Naive thymus-derived CD4-positive, alpha-beta T cell (primary cell): ENCODE results near the gene BOD1. TPM values are rescaled to one million over a fixed set of nuclear protein-coding genes. Genes with fewer than 3 reads are reported as not detected.

Experiments used
- ATAC-seq: fragments of 150-1000 bp; cut with Tn5 transposase; 2 replicates; pipeline ENCODE4 v1.10.0; 2021; ENCODE audit warnings: mild to moderate bottlenecking, moderate library complexity
- CTCF ChIA-PET: fragments of 350-600 bp; sonication (Branson Sonifier 250); formaldehyde crosslinking; loops from one replicate; lab custom pipeline; 2021; ENCODE audit warnings: antibody characterized with exemption; lab: Charles Lee
- POLR2A ChIA-PET: fragments of 350-600 bp; sonication (Branson Sonifier 250); formaldehyde crosslinking; loops from one replicate; lab custom pipeline; 2021; ENCODE audit warnings: antibody characterized with exemption, inconsistent platforms; lab: Charles Lee
- DNase-seq, 9 donors: peaks; one replicate each; pipeline versions ENCODE4 v3.0.0 to v3.0.0-alpha.2; 2020 to 2022; ENCODE audit warnings: mixed read lengths in 1 of 9
- H3K27ac ChIP-seq: one replicate; pipeline ENCODE4 v1.7.0; 2013; ENCODE audit warnings: mild to moderate bottlenecking, low read depth, low read length, moderate library complexity
- H3K27me3 ChIP-seq, 2 donors: one replicate each; pipeline ENCODE4 v1.7.0; 2013; ENCODE audit warnings: low read length in 2 of 2, mild to moderate bottlenecking in 2 of 2, moderate library complexity in 2 of 2; ENCODE audit not compliant: control insufficient read depth in 2 of 2, insufficient read depth in 2 of 2
- H3K36me3 ChIP-seq, 3 experiments: 1 replicate in 2 of 3; 2 replicates in 1 of 3; pipeline ENCODE4 v1.7.0; 2013; ENCODE audit warnings: low read length in 3 of 3, mild to moderate bottlenecking in 3 of 3, moderate library complexity in 1 of 3; ENCODE audit not compliant: insufficient read depth in 3 of 3, control insufficient read depth in 2 of 3
- H3K4me1 ChIP-seq, 2 donors: one replicate each; pipeline ENCODE4 v1.7.0; 2013; ENCODE audit warnings: low read length in 2 of 2, mild to moderate bottlenecking in 2 of 2, moderate library complexity in 1 of 2; ENCODE audit not compliant: control insufficient read depth in 2 of 2, insufficient read depth in 2 of 2
- H3K4me3 ChIP-seq: 2 replicates; pipeline ENCODE4 v1.7.0; 2013; ENCODE audit warnings: mild to moderate bottlenecking, low read length
- H3K9me3 ChIP-seq, 3 experiments: 1 replicate in 2 of 3; 2 replicates in 1 of 3; pipeline ENCODE4 v1.7.0; 2013; ENCODE audit warnings: low read length in 3 of 3; ENCODE audit not compliant: control insufficient read depth in 2 of 3
- H3K27ac Mint-ChIP-seq, 9 donors: one replicate each; pipeline ENCODE4 v1.8.0; 2020 to 2022; ENCODE audit warnings: mixed read lengths in 9 of 9, mild to moderate bottlenecking in 8 of 9, moderate library complexity in 5 of 9, inconsistent platforms in 2 of 9
- H3K27me3 Mint-ChIP-seq, 5 donors: one replicate each; pipeline ENCODE4 v1.8.0; 2021 to 2022; ENCODE audit warnings: mixed read lengths in 5 of 5, mild to moderate bottlenecking in 1 of 5
- H3K36me3 Mint-ChIP-seq, 5 donors: one replicate each; pipeline ENCODE4 v1.8.0; 2020 to 2022; ENCODE audit warnings: mixed read lengths in 5 of 5, mild to moderate bottlenecking in 3 of 5, inconsistent platforms in 1 of 5
- H3K4me1 Mint-ChIP-seq, 7 donors: one replicate each; pipeline ENCODE4 v1.8.0; 2020 to 2022; ENCODE audit warnings: mixed read lengths in 7 of 7, mild to moderate bottlenecking in 3 of 7, inconsistent platforms in 1 of 7
- H3K4me3 Mint-ChIP-seq, 10 donors: one replicate each; pipeline ENCODE4 v1.8.0; 2020 to 2022; ENCODE audit warnings: mild to moderate bottlenecking in 10 of 10, mixed read lengths in 10 of 10, moderate library complexity in 6 of 10, inconsistent platforms in 2 of 10
- H3K9me3 Mint-ChIP-seq, 11 donors: one replicate each; pipeline ENCODE4 v1.8.0; 2020 to 2022; ENCODE audit warnings: mixed read lengths in 11 of 11, mild to moderate bottlenecking in 4 of 11, inconsistent platforms in 1 of 11, moderate library complexity in 1 of 11
- intact Hi-C, 2 donors: fragments of 100-400 bp; cut with micrococcal nuclease; formaldehyde crosslinking; loops; one replicate each; pipeline ENCODE4 v1.15.1; 2023
- polyA plus RNA-seq, 2 donors: library from polyadenylated mRNA; unstranded; fragments of 300-500 nt; fragmentation: Illumina TruSeq; gene quantifications; one replicate each; pipeline ENCODE4 v1.2.3, GENCODE V29; 2021
- total RNA-seq, 6 experiments: library from RNA in 5 of 6; stranded (reverse) in 5 of 6; gene quantifications; 1 replicate in 5 of 6; 2 replicates in 1 of 6; pipeline ENCODE4 v1.2.3 and lab custom pipeline; 2021 to 2026

The BOD1 gene
- total and polyA plus RNA-seq, 7 experiments from 2014 or later = 18.1 to 50.2 (median 27.3) TPM

- Histone ChIP-seq H3K9me3 (no peaks in the 10 kb centered on the region), H3K27me3 (peaks cover 0 to 6% of the 10 kb centered on the region in 2 donors), H3K27ac (no peak overlapping the region), H3K4me1 (no peaks in the 10 kb centered on the region), H3K4me3 (no peak overlapping the region), H3K36me3 (no peaks in the 10 kb centered on the region)
- POLR2A ChIA-PET = no interaction called here
- CTCF ChIA-PET = no interaction called here
- intact Hi-C loops = no loop called here
- H3K27ac Mint-ChIP-seq = no peak overlapping the region
- peaks cover 0 to 18% (median 4%) of the 10 kb centered on the region in 11 donors for H3K9me3 Mint-ChIP-seq
- H3K36me3 Mint-ChIP-seq = peaks cover 0 to 9% (median 0%) of the 10 kb centered on the region in 5 donors
- ATAC-seq = no peak
- peaks cover 2 to 10% (median 6%) of the 10 kb centered on the region in 7 donors for H3K4me1 Mint-ChIP-seq
- no peak overlapping the region for H3K4me3 Mint-ChIP-seq
- DNase-seq = no peak
- H3K27me3 Mint-ChIP-seq = peaks cover 16 to 32% (median 29%) of the 10 kb centered on the region in 5 donors
Measured at GRCh38 chr5:173568703-173569102, 47.7 kb downstream of the BOD1 start.

- POLR2A ChIA-PET = no interaction called here
- H3K27me3 Mint-ChIP-seq = peaks cover 15 to 33% (median 28%) of the 10 kb centered on the region in 5 donors
Measured at GRCh38 chr5:173568128-173568527, 48.3 kb downstream of the BOD1 start.

DNA sequence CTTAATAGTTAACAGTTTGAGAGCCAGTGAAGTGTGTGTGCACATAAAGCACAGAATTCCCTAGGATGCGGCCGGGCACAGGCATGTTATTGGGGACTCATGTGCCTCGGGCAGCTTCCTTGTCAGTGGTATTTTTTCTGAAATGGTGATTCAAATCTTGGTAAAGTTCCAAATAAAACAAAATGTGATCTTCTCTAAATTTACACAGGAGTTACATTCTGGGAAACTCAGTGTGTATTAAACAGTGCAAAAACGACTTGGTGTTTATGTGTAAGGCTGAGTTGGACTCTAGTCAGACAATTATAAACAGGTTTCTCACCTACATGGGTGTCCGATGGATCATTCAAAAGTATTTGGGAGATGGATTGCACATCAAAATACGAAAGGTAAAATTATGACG, 48.9 kb downstream of the BOD1 start:
- CTCF ChIA-PET = no interaction called here
- intact Hi-C loops = no loop called here
- peaks cover 0 to 25% (median 4%) of the 10 kb centered on the region in 11 donors for H3K9me3 Mint-ChIP-seq
- H3K4me3 Mint-ChIP-seq = no peak overlapping the region
- Histone ChIP-seq H3K9me3 (no peaks in the 10 kb centered on the region), H3K27me3 (peaks cover 0 to under 1% of the 10 kb centered on the region in 2 donors), H3K4me1 (no peaks in the 10 kb centered on the region), H3K4me3 (no peak overlapping the region), H3K27ac (no peak overlapping the region), H3K36me3 (no peaks in the 10 kb centered on the region)
- no peak overlapping the region for H3K27ac Mint-ChIP-seq
- ATAC-seq = no peak
- POLR2A ChIA-PET = no interaction called here
- H3K4me1 Mint-ChIP-seq = peaks cover 0 to 3% (median 2%) of the 10 kb centered on the region in 7 donors
- H3K27me3 Mint-ChIP-seq = peaks cover 9 to 33% (median 27%) of the 10 kb centered on the region in 5 donors
- no peak for DNase-seq
- H3K36me3 Mint-ChIP-seq = peaks cover 0 to 9% (median 0%) of the 10 kb centered on the region in 5 donors

More at GRCh38 chr5:173568128-173568527, 48.3 kb downstream of the BOD1 start:
- Histone ChIP-seq H3K9me3 (no peaks in the 10 kb centered on the region), H3K4me1 (no peaks in the 10 kb centered on the region), H3K36me3 (no peaks in the 10 kb centered on the region), H3K27ac (no peak overlapping the region), H3K4me3 (no peak overlapping the region), H3K27me3 (peaks cover 0 to 6% of the 10 kb centered on the region in 2 donors)
- Mint-ChIP-seq H3K27ac (no peak overlapping the region), H3K9me3 (peaks cover 0 to 19% (median 4%) of the 10 kb centered on the region in 11 donors), H3K4me3 (no peak overlapping the region), H3K4me1 (peaks cover 2 to 8% (median 5%) of the 10 kb centered on the region in 7 donors), H3K36me3 (peaks cover 0 to 9% (median 0%) of the 10 kb centered on the region in 5 donors)
- CTCF ChIA-PET = no interaction called here
- no peak for DNase-seq
- ATAC-seq = no peak
- intact Hi-C loops = no loop called here

- H3K27ac Mint-ChIP-seq = no peak overlapping the region
- Histone ChIP-seq H3K27me3 (no peaks in the 10 kb centered on the region), H3K4me3 (no peak overlapping the region), H3K27ac (no peak overlapping the region), H3K36me3 (no peaks in the 10 kb centered on the region), H3K9me3 (no peaks in the 10 kb centered on the region), H3K4me1 (no peaks in the 10 kb centered on the region)
- ChIA-PET CTCF (interaction anchor here (0.7 kb wide), 1 partner anchor 11 kb away, joined by 3 read pairs; no protein-coding TSS in a partner anchor), POLR2A (no interaction called here)
- H3K4me3 Mint-ChIP-seq = no peak overlapping the region
- peaks cover 0 to 18% (median 0%) of the 10 kb centered on the region in 5 donors for H3K36me3 Mint-ChIP-seq
- intact Hi-C loops = no loop called here
- ATAC-seq = no peak
- no peak for DNase-seq
- peaks cover 0 to 43% (median 15%) of the 10 kb centered on the region in 11 donors for H3K9me3 Mint-ChIP-seq
- H3K4me1 Mint-ChIP-seq = peaks cover 0 to 2% (median 0%) of the 10 kb centered on the region in 7 donors
- peaks cover 0 to 36% (median 29%) of the 10 kb centered on the region in 5 donors for H3K27me3 Mint-ChIP-seq
Measured at GRCh38 chr5:173565491-173566072, 50.9 kb downstream of the BOD1 start.

DNA sequence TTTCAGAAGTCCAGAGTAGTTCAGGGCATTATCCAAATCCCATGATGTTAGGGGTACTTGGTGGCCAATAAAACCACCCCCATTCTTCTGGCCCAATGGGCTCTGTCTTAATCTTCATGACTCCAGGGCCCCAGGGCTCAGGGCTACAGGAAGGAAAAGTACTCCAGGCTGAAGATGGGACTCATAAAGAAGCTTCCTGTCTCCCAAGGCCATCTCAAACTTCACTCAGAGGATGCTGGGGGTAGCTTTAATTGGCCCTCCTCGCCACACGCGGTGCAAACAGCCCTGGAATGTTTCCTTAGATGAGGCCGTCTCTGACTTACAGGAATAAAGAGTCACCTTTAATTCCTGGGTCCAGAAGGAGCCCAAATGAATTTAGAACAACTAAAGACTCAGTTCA, 52.3 kb downstream of the BOD1 start:
- ATAC-seq (no peak), DNase-seq (no peak)
- Histone ChIP-seq H3K4me3 (no peak overlapping the region), H3K9me3 (no peaks in the 10 kb centered on the region), H3K4me1 (no peaks in the 10 kb centered on the region), H3K27ac (no peak overlapping the region), H3K27me3 (no peaks in the 10 kb centered on the region), H3K36me3 (no peaks in the 10 kb centered on the region)
- Mint-ChIP-seq H3K27me3 (peaks cover 0 to 41% (median 24%) of the 10 kb centered on the region in 5 donors), H3K4me3 (no peak overlapping the region), H3K27ac (no peak overlapping the region), H3K9me3 (peaks cover 0 to 53% (median 25%) of the 10 kb centered on the region in 11 donors), H3K36me3 (peaks cover 0 to 23% (median 0%) of the 10 kb centered on the region in 5 donors), H3K4me1 (no peaks in the 10 kb centered on the region)
- POLR2A ChIA-PET = no interaction called here
- intact Hi-C loops = no loop called here
- CTCF ChIA-PET = no interaction called here

DNA sequence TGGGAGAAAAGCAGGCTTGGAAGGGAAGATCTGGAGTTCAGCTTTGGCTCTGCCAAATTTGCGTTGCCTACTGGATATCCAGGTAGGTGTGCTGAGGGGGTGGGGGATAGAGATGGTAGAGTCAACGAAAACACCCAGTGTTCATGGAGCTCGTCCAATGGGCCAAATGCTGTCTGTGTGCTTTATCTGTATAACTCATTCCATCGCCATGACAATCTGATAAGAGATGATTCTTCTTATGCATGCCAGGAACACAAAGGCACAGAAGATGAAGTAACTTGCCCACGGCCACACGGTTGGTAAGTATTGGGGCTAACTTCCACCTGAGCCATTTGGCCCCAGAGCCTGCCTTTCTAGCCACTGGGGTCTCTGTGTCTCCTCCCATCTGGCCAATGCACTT, 53.2 kb downstream of the BOD1 start:
- DNase-seq (no peak), ATAC-seq (no peak)
- Mint-ChIP-seq H3K27me3 (peaks cover 0 to 36% (median 24%) of the 10 kb centered on the region in 5 donors), H3K4me1 (no peaks in the 10 kb centered on the region), H3K36me3 (peaks cover 0 to 19% (median 0%) of the 10 kb centered on the region in 5 donors), H3K9me3 (peaks cover 0 to 48% (median 24%) of the 10 kb centered on the region in 11 donors), H3K27ac (no peak overlapping the region), H3K4me3 (no peak overlapping the region)
- POLR2A ChIA-PET = no interaction called here
- H3K4me1 ChIP-seq = no peaks in the 10 kb centered on the region
- H3K27me3 ChIP-seq = no peaks in the 10 kb centered on the region
- no peaks in the 10 kb centered on the region for H3K36me3 ChIP-seq
- no peaks in the 10 kb centered on the region for H3K9me3 ChIP-seq
- intact Hi-C loops = no loop called here
- CTCF ChIA-PET = no interaction called here
- H3K4me3 ChIP-seq = no peak overlapping the region
- H3K27ac ChIP-seq = no peak overlapping the region

GRCh38 chr5:173562451-173562850, 54.0 kb downstream of the BOD1 start:
- Mint-ChIP-seq H3K27me3 (peaks cover 0 to 30% (median 25%) of the 10 kb centered on the region in 5 donors), H3K9me3 (peaks cover 0 to 40% (median 22%) of the 10 kb centered on the region in 11 donors), H3K4me1 (no peaks in the 10 kb centered on the region), H3K36me3 (peaks cover 0 to 14% (median 0%) of the 10 kb centered on the region in 5 donors), H3K4me3 (no peak overlapping the region), H3K27ac (no peak overlapping the region)
- POLR2A ChIA-PET = no interaction called here
- intact Hi-C loops = no loop called here
- Histone ChIP-seq H3K4me1 (no peaks in the 10 kb centered on the region), H3K4me3 (no peak overlapping the region), H3K27ac (no peak overlapping the region), H3K27me3 (no peaks in the 10 kb centered on the region), H3K36me3 (no peaks in the 10 kb centered on the region), H3K9me3 (no peaks in the 10 kb centered on the region)
- no peak for ATAC-seq
- CTCF ChIA-PET = no interaction called here
- no peak for DNase-seq
